Measurements from ENCODE around the gene CHST1. TPM values are rescaled to one million over a fixed set of nuclear protein-coding genes. Genes with fewer than 3 reads are reported as not detected.

CHST1 gene
- total RNA-seq, 1 donor from 2014 or later: 0.11 TPM

DNA sequence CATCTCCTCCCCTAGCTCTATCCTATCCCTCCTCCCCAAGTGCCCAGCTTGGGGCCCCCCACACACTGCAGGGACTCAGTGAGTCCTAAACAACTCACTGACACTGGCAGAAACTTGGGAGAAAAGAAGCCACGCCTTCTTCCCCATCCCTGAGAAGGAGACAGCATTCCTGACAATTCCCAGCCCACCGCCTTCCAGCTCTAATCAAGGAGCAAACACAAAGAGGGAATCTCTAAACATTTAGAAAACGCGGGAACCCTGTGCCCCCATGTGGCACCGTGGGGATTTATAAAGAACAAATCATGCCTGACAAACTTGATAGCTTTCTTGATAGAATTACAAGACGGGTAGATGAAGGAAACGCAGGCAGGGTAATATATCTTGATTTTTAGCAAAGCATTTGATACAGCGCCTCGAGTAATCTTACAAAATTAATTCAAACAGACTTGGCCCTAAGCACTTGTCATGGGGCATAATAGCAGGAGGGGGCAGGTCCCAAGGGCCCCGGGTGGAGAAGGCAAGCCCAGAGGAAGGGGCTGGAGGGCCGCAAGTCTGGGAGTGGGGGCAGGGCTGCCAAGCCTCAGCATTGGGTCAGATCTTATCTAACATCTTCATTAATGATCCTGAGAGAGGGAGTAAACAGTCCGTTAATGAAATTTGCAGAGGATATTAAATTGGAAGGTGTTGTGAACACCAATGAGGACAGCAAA lies 4.5 kb downstream of the CHST1 start:
- intact Hi-C loops (cut with micrococcal nuclease): no loop called here

GRCh38 chr11:45659818-45660160 lies 5.6 kb downstream of the CHST1 start:
- intact Hi-C loops (cut with micrococcal nuclease): no loop called here

DNA sequence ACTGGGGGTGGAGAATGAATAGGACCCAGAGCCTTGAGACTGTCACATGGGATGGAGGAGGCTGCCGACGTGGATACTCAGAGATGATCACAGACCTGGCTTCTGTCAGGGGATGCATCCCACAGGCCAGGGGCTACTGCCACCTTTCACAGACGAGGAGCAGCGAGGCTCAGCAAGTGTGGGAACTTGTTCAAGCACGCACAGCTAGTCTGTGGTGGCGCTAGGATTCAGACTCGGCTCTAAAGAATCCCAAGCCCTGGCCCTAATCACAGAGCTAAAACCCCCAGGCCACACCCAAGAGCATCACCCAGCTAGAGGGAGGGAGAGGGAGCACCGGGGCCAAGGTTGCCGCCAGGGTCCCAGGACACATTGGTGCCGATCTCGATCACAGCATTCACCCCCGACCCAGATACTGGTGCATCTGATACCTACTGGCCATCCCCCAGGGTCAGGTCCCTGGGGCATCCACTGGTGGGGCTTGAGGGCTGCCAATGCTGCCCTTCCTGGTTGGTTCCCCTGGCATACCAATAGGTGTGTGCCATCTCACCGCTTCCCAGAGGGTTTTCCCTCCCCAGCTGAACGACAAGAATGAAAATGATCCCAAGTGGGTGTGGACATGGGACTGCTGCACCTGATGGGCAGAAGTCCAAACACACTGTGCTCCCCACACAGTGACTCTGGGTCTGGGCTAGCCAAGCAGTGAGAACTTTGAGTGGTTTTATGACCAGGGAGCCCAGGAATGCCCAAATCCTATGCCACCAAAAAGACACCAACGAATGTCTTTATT lies 6.2 kb downstream of the CHST1 start:
- intact Hi-C loops (cut with micrococcal nuclease): no loop called here

GRCh38 chr11:45658292-45658991 lies 7.0 kb downstream of the CHST1 start:
- intact Hi-C loops (cut with micrococcal nuclease): no loop called here

DNA sequence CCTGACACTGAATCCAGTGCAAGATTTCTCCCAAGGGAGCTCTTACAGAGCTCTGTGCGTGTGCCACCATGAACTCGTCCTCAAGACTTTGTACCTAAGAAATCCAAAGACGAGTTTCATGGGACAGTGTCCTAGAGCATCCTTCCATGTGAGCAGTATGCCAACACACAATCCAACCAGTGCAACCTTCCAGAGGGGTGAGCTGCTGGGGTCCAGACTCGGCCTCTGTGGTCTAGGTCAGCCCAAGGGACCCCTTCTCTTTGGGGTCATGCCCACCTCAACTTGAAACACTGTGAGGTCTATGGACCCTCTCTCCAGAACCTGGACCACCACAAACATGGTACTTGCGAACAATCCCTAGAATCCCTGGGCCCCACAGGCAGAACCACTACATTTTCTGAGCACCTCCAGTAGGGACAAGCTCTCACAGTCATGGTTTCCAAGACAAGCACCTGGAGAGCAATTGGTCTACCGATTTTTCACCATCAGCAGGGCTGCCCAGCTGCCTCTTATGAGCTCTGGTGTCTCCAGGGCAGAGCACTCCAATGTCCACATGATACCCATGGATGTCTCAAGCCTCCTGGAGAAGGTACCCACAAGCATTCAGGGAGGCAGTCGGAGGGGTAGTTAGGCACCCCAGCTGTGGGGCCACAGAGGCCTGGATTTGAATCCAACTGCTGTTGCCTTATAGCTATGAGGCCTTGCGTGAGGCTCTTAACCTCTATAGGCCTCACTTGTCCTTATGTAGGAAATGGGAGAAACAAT lies 7.7 kb downstream of the CHST1 start:
- intact Hi-C loops (cut with micrococcal nuclease): no loop called here

GRCh38 chr11:45655831-45656230 lies 9.6 kb downstream of the CHST1 start:
- intact Hi-C loops (cut with micrococcal nuclease): loop anchor here (1.0 kb wide), 1 partner anchor 116 kb away; no protein-coding TSS in a partner anchor

- intact Hi-C loops (cut with micrococcal nuclease): loop anchor here (1.0 kb wide), 1 partner anchor 117 kb away; no protein-coding TSS in a partner anchor
Observed at GRCh38 chr11:45655347-45655756, 10.1 kb downstream of the CHST1 start.

- intact Hi-C loops (cut with micrococcal nuclease): loop anchor here (1.0 kb wide), 1 partner anchor 117 kb away; no protein-coding TSS in a partner anchor
Observed at GRCh38 chr11:45655012-45655283, 10.5 kb downstream of the CHST1 start.

GRCh38 chr11:45654231-45655011 lies 11.0 kb downstream of the CHST1 start:
- intact Hi-C loops (cut with micrococcal nuclease): loop anchor here (1.0 kb wide), 1 partner anchor 118 kb away; no protein-coding TSS in a partner anchor

DNA sequence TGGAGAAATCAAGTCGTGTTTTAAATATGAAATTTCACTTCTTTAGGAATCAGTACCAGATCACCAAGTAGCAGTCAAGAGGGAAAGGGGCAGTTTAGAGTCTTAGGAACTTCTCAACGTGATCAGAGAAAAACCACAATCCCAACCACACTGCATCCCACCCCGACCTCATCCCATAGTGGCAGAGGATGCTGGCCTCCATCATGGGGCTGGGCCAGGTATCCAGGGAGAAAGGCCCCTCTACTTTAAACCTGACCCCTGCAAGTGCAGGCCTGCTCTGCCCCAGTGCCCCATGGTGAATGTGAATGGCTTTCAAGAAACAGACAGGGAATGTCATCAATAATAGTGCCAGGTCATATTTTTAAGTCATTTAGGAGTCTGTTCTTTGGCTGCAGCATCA lies 12.1 kb downstream of the CHST1 start:
- intact Hi-C loops (cut with micrococcal nuclease): no loop called here

GRCh38 chr11:45652781-45653180 lies 12.6 kb downstream of the CHST1 start:
- intact Hi-C loops (cut with micrococcal nuclease): no loop called here

DNA sequence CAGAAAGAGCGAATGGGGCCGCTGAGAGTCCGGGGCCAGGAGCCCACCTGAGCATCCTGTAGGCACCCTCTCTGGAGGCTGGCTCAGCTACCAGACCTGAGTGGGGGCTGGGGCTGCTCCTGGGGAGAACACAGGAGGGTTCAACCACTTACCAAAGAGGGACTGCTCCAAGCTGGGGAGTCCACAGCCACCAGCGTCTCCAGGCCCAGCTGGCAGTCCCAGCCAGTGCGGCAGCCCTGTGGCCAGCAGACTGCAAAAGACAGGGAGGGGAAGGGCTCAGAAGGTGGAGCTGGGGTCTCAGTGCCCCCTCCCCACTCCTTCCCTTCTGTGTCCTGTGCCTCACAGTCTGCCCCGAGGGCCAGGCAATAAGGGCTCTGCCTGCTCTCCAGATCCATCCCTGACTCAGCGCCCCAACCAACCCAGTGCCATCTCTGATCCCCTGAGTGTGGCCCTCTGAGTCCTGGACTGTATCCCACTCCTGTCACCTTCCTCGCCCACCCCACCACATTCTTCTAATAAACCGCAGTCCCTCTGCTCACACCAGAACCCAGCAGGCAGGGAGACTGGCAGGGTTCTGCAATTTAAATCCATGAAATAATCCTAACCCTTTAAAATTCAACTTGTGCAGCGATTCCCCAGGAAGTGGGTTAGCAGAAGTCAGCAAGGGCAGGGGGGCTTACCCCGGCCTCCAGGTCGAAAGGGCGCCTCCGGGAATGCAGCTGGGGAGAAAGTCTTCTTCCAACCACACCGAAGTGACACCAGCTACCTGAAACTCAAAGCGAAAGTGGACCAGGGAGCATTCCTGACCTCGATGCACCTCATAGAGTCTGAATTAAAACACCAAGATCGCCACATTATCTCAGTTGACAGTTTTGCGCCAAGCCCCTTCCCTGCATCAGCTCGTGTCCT lies 13.3 kb downstream of the CHST1 start:
- intact Hi-C loops (cut with micrococcal nuclease): no loop called here

DNA sequence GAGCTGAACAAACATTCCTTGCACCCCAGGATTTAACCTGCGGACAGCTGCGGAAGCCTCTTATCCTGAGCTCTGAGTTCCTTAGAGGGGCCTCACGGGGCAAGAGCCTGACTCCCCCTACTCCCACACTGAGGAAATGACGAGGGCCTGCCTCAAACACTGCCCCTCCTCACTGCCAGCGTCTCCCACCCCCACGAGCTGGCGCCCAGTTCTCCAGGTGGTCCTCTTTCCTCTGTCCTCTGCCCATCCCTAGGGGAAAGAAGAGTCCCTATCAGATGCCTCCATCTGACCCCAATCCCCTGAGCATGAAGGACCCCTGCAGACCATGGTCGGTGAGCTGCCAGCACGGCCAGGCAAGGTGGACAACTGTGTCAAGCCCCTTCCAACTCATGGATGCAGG lies 14.3 kb downstream of the CHST1 start:
- intact Hi-C loops (cut with micrococcal nuclease): no loop called here

- intact Hi-C loops (cut with micrococcal nuclease): no loop called here
Observed at GRCh38 chr11:45650166-45651095, 15.0 kb downstream of the CHST1 start.

- intact Hi-C loops (cut with micrococcal nuclease): no loop called here
Observed at GRCh38 chr11:45649544-45650165, 15.8 kb downstream of the CHST1 start.

GRCh38 chr11:45648931-45649330 lies 16.5 kb downstream of the CHST1 start:
- intact Hi-C loops (cut with micrococcal nuclease): no loop called here

DNA sequence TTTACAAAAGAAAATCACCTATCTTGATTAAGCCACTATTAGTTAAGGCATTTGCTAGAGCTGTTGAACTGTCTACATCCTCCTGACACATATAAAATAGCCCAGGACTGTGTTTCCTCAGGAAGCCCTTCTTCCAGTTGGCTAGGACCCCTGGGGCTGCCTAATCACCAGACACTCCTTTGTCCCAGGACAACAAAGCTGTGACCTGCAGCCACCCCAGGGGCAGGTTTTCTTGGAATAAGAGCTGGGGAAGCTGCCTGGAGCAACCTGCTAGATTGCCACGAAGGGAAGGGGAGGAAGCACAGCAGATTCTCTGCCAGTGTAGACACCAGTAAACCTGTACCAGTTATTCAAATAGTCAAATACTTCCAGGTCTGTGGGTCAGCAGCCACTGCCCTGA lies 17.6 kb downstream of the CHST1 start:
- intact Hi-C loops (cut with micrococcal nuclease): no loop called here

- intact Hi-C loops (cut with micrococcal nuclease): no loop called here
Observed at GRCh38 chr11:45647329-45647728, 18.1 kb downstream of the CHST1 start.
